SJCRH30 (cell line): ENCODE data around the gene SIAE. TPM values are rescaled to one million over a fixed set of nuclear protein-coding genes. Genes with fewer than 3 reads are reported as not detected.

Experiments
- DNase-seq, 2 experiments: peaks; one replicate each; pipeline ENCODE4 v3.0.0-alpha.2; 2015 to 2020
- H3K27ac ChIP-seq: fragments of 250-450 bp; sonication (Bioruptor Pico); 2 replicates; pipeline ENCODE4 v1.5.1; 2020; ENCODE audit warnings: mild to moderate bottlenecking, moderate library complexity
- H3K27me3 ChIP-seq: fragments of 250-450 bp; sonication (Bioruptor Pico); 2 replicates; pipeline ENCODE4 v1.5.1; 2020; ENCODE audit warnings: mild to moderate bottlenecking, moderate library complexity
- H3K36me3 ChIP-seq: fragments of 250-450 bp; sonication (Bioruptor Pico); 2 replicates; pipeline ENCODE4 v1.5.1; 2020; ENCODE audit warnings: mild to moderate bottlenecking, moderate library complexity
- H3K4me1 ChIP-seq: fragments of 250-450 bp; sonication (Bioruptor Pico); 2 replicates; pipeline ENCODE4 v1.5.1; 2020; ENCODE audit warnings: mild to moderate bottlenecking, moderate library complexity
- H3K4me3 ChIP-seq: fragments of 250-450 bp; sonication (Bioruptor Pico); 2 replicates; pipeline ENCODE4 v1.5.1; 2020; ENCODE audit warnings: mild to moderate bottlenecking, moderate library complexity
- H3K9me3 ChIP-seq: fragments of 250-450 bp; sonication (Bioruptor Pico); replicated peaks from 2 replicates; pipeline ENCODE4 v1.5.1; 2020; ENCODE audit warnings: mild to moderate bottlenecking, moderate library complexity
- total RNA-seq: library from RNA; depleted of rRNA; stranded (reverse); fragments of >200 nt; shearing (Covaris generic); gene quantifications from 2 replicates; pipeline ENCODE4 v1.2.3, GENCODE V29; 2014

Gene SIAE
- total RNA-seq, 1 experiment from 2014 or later: 0.63 TPM

DNA sequence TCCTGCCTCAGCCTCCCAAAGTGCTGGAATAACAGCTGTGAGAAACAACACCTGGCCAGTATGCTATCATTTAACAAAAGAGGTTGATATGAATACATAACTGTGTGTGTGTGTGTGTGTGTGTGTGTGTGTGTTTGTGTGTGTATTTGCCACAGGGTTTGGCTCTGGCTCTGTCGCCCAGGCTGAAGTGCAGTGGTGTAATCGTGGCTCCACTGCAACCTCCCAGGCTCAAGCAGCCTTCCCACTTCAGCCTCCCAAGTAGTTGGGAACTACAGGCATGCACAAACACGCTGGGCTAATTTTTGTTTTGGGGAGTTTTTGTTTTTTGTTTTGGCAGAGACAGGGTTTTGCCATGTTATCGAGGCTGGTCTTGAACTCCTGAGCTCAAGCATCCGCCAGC lies 4.9 kb upstream of the SIAE start:
- Histone ChIP-seq H3K36me3 (no peaks in the 10 kb centered on the region), H3K4me1 (no peaks in the 10 kb centered on the region), H3K27ac (no peak overlapping the region), H3K4me3 (no peak overlapping the region), H3K27me3 (no peaks in the 10 kb centered on the region), H3K9me3 (no peaks in the 10 kb centered on the region; the same call in 1 of the 2 replicates)
- DNase-seq: no peak

DNA sequence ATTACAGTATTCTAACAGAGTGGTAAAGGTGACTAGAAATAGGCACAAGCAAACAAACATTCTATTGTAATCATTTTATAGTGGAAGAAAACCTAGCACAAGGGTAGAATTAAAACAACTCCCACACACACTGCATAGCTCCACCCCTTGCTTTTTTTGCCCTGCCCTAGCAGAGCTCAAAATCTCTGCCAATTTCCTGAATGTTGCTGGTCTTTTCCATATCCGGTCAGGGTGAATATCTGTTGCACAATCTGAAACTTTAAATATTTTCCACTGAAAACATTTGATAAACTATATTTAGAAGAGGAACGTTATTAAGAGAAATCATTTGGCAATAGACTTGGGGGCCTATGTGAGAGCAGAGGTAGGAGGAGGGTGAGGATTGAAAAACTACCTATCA lies 2.8 kb upstream of the SIAE start:
- H3K36me3 ChIP-seq: no peaks in the 10 kb centered on the region
- H3K27ac ChIP-seq: no peak overlapping the region
- H3K9me3 ChIP-seq: no peaks in the 10 kb centered on the region
- H3K4me1 ChIP-seq: no peaks in the 10 kb centered on the region
- H3K27me3 ChIP-seq: no peaks in the 10 kb centered on the region
- no peak for DNase-seq
- no peak overlapping the region for H3K4me3 ChIP-seq

DNA sequence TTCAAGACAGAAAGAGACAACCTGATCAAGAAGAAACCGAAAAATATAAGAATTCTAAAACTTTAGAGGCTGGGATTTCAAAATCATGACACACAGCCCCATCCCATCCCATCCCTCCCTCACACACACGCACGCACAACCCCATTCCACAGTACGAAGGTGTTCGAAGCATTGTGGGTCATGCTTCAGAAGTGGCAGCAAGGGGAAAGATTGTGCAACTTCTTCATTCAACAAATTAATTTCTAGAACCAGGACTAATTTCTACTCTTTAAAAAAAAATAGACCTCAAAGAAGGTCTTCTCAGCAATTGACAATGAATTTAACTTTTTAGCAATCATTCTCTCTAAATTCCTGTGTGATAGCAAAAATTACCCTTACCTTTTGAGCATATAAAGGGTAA lies 1.0 kb upstream of the SIAE start:
- Histone ChIP-seq H3K9me3 (no peaks in the 10 kb centered on the region), H3K27ac (no peak overlapping the region), H3K36me3 (no peaks in the 10 kb centered on the region), H3K27me3 (no peaks in the 10 kb centered on the region), H3K4me1 (no peaks in the 10 kb centered on the region), H3K4me3 (no peak overlapping the region)
- no peak for DNase-seq

DNA sequence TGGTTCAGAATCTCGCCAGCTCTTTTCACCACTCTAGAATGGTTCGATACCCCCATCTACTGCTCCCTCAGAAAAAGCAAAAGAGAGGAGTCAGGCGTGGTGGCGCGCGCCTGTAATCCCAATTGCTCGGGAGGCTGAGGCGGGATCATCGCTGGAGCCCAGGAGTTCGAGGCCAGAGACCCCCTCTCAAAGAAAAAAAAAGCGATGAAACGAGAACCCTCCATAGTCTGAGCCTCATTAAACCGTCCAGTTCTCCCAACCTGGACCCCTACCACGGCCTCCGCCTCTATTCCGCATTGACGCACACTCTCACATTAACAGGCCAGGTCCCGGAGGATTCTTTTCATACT lies 604 bp upstream of the SIAE start:
- Histone ChIP-seq H3K27me3 (no peaks in the 10 kb centered on the region), H3K9me3 (no peaks in the 10 kb centered on the region), H3K27ac (no peak overlapping the region), H3K4me1 (no peaks in the 10 kb centered on the region), H3K36me3 (no peaks in the 10 kb centered on the region), H3K4me3 (peak overlapping the region; percentile 61)
- DNase-seq: no peak

DNA sequence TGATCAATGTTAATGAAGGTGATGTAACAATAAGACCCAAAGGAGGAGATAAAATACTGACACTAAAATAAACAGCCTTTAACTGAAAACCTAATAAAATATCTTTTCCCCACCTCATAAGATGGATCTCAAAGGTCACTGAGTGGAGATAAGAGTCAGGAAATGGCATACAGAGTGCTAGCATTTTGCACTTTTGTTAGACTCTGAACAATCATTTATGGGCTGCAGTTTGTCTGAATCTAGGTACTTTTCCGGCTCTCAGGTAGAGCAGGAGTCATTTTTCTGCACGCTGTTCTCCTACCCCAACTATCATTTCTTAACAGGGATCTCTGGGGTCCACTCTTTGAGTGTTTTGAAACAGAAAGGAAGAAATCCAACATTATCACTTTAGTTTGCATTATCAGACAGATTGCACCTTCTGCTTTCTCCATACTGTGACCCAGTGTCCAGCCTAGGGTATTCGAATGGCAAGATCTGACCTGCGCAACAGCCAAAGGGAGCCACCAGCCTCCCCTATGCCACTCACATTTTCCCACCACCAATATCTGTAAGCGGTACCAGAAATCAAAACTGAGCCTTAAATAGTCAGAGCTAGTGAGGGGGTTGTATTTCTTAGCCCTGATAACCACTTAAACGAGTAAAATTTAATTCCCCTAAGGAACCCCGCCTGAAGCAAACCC lies 863 bp downstream of the SIAE start:
- no peaks in the 10 kb centered on the region for H3K27me3 ChIP-seq
- H3K4me1 ChIP-seq: no peaks in the 10 kb centered on the region
- H3K9me3 ChIP-seq: no peaks in the 10 kb centered on the region
- no peak overlapping the region; the same call in 1 of the 2 replicates for H3K4me3 ChIP-seq
- H3K27ac ChIP-seq: no peak overlapping the region
- DNase-seq: no peak
- no peaks in the 10 kb centered on the region for H3K36me3 ChIP-seq

DNA sequence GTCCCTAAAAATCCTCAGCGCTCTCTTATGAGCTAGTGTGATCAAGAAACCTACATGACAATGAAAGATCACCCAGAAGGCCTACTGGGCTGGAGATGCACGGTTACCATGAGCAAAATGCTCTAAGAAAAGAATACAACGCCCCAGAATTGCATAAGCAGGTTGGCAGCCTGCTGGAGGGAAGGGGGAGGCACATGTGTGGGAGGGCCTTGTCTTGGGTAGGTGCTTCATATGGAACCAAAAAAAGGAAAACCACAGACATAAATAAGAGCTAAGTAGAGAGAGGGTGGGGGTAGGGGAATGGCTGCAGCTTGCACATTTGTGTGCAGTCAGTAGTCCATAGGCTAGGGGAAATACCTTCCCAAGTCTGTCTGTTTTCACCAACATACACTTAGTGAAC lies 2.8 kb downstream of the SIAE start:
- H3K9me3 ChIP-seq: no peaks in the 10 kb centered on the region
- no peak for DNase-seq
- no peaks in the 10 kb centered on the region for H3K36me3 ChIP-seq
- H3K4me3 ChIP-seq: no peak overlapping the region
- no peaks in the 10 kb centered on the region for H3K4me1 ChIP-seq
- H3K27me3 ChIP-seq: no peaks in the 10 kb centered on the region
- no peak overlapping the region for H3K27ac ChIP-seq

DNA sequence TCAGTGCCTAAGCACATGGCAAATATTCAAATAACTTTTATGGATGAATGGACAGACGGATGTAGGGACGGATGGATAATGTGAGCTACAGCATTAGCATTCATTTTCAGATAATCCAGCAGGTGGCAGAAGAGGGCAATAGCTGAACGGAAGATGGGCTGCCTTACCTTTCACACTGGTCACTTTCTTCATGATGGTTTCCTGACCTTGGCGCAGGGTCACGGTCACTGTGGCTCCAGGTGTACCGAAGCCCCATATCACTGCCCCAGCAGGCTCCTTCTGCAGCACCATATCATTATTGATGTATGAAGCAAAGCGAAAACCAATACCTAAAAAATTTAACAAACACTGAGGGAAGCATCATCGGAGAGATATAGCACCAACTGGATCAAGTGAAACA lies 4.3 kb downstream of the SIAE start:
- Histone ChIP-seq H3K27me3 (no peaks in the 10 kb centered on the region), H3K36me3 (no peaks in the 10 kb centered on the region), H3K27ac (no peak overlapping the region), H3K4me3 (no peak overlapping the region), H3K9me3 (no peaks in the 10 kb centered on the region), H3K4me1 (no peaks in the 10 kb centered on the region)
- peak; percentile 15 to 54 for DNase-seq

DNA sequence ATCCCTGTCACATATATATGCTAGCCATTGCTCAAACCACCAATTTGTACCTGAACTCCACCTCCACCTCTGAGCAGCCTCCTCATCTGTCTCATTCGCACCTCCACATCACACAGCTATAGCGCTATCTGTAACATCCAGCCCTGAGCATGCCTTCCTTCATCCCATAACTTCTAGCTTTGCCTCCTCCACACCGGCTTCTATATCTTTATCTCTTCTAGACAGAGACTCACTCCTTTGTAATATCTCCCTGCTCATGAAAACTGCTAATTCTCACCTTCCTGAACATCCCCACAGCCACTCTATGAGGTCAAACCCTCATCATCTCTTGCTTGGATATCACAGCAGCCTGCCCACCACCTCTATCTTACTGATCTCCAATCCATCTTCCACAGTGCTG lies 5.9 kb downstream of the SIAE start:
- DNase-seq: no peak
- no peaks in the 10 kb centered on the region for H3K36me3 ChIP-seq

DNA sequence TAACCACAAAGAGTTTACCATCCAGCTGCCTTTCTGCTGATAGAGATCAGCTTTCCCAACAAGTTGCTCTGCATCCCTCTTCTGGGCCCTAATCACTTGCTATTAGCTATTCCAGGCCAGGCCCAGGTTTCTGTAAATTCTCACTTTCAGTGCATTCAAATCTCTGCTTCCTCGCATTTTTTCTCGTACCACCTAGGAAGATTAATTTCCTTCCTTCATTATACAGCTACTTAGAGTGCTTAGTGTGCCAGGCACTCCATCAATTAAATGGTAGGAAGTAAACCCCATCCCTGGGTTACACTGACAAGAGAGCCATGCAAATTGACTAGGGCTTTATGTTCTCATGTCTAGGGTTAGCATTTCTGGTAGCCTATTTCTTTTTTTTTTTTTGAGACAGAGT lies 9.7 kb downstream of the SIAE start:
- Histone ChIP-seq H3K27me3 (no peaks in the 10 kb centered on the region), H3K4me1 (no peaks in the 10 kb centered on the region), H3K4me3 (no peak overlapping the region), H3K27ac (no peak overlapping the region), H3K9me3 (no peaks in the 10 kb centered on the region), H3K36me3 (no peaks in the 10 kb centered on the region)
- DNase-seq: no peak

More for the DNA sequence above, 5.9 kb downstream of the SIAE start:
- H3K27ac ChIP-seq: no peak overlapping the region
- H3K9me3 ChIP-seq: no peaks in the 10 kb centered on the region
- H3K4me1 ChIP-seq: no peaks in the 10 kb centered on the region
- no peak overlapping the region for H3K4me3 ChIP-seq
- no peaks in the 10 kb centered on the region for H3K27me3 ChIP-seq

DNA sequence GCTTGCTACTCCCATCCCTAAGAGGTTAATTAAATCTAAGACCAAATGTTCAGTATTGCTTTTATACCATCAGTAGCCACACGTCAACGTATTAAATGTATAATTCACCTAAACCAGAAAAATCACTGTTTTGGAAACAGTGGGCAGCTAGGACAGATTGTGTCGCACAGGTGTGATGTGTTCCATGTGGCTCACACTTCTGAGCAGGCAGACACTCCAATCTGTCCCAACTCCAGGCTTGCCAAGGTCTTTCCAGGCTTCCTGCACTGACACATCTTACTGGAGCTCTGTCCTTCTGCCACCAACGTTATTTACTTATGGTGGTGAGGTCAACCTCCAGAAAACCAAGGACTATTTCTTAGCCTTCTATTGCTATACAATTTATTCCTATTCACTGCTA lies 11.4 kb downstream of the SIAE start:
- no peak for DNase-seq
- no peaks in the 10 kb centered on the region for H3K9me3 ChIP-seq
- no peaks in the 10 kb centered on the region for H3K27me3 ChIP-seq
- no peak overlapping the region for H3K27ac ChIP-seq
- H3K36me3 ChIP-seq: no peaks in the 10 kb centered on the region
- H3K4me1 ChIP-seq: peaks cover 2% of the 10 kb centered on the region; the same call in 1 of the 2 replicates
- no peak overlapping the region for H3K4me3 ChIP-seq

DNA sequence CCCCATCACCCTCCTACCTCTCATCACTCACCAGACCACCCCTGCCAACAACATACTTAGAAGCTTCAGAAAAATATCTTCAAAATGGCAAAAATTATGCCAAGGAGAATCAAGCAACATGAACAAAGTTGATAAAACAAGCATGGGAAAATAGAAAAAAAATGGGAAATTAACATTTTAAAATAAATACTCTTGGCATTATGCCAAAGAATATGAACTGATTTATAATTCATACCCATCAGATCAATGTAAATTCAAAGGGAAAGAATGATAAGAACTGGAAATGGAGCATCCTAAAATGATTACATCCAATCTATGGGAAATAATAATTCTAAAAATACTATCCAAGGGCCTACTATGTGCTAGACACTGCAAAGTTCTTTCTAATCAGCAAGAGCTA lies 12.0 kb downstream of the SIAE start:
- DNase-seq: no peak
- peaks cover 2% of the 10 kb centered on the region; the same call in 1 of the 2 replicates for H3K4me1 ChIP-seq
- no peak overlapping the region for H3K4me3 ChIP-seq
- no peaks in the 10 kb centered on the region for H3K9me3 ChIP-seq
- no peak overlapping the region for H3K27ac ChIP-seq
- no peaks in the 10 kb centered on the region for H3K36me3 ChIP-seq
- H3K27me3 ChIP-seq: no peaks in the 10 kb centered on the region

DNA sequence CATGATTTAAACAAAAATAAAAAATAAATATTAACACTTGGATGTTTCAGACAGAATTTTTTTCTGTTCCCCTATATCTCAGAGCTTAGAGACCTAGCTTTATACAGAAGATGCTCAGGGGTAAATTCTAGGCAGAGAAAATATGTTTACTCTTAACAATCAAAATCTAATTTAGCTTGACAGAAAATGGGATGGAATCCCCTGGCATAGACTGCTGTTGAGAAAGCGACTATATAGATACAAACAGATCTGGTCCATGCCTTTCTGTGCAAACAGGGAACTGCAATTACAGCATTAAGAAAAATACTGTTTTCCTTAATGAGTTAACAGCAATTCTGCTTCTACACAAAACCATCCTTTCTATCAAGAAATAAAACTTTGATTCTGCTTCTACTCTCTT lies 14.6 kb downstream of the SIAE start:
- no peaks in the 10 kb centered on the region for H3K27me3 ChIP-seq
- H3K9me3 ChIP-seq: no peaks in the 10 kb centered on the region
- no peak overlapping the region for H3K27ac ChIP-seq
- H3K4me3 ChIP-seq: no peak overlapping the region
- H3K36me3 ChIP-seq: no peaks in the 10 kb centered on the region
- H3K4me1 ChIP-seq: peaks cover 5% of the 10 kb centered on the region; the same call in 1 of the 2 replicates
- DNase-seq: no peak

DNA sequence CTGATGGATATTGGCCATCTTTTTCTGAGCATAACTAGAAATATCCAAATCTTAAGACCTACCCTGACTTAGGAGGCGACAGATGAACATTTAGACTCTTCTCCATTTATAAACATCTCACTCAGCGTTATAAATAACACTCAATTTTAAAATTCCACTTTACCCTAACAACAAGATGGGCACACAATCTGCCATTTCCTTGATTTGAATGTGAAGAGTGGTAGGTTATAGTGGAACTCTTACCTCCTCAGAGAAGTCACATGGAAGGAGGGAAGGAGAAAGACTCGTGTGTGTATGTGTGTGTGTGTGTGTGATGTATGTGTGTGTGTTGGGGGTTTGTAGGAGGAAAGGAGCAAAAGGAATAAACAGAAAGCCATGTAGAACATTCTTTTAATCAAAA lies 15.0 kb downstream of the SIAE start:
- no peak for DNase-seq
- no peak overlapping the region for H3K27ac ChIP-seq

DNA sequence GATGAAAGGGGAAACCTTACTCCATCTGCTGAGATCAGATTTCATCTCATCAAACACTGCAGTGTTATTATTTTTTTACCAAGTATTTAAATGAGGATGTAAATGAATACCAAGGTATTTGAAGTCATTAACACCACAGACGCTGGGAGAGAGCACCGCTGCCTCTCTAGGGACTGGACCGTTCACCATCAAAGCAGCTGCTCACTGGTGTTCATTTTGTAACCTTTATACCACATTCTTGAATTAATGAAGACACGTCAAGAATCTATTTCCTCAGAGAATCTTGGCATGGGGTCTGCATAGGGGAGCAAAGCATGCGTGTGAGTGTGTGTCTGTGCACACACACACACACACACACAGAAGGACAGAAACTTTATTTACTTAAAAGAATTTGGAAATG lies 15.6 kb downstream of the SIAE start:
- H3K27ac ChIP-seq: no peak overlapping the region
- no peaks in the 10 kb centered on the region for H3K36me3 ChIP-seq
- DNase-seq: no peak
- H3K4me3 ChIP-seq: no peak overlapping the region
- H3K9me3 ChIP-seq: no peaks in the 10 kb centered on the region
- peaks cover 5% of the 10 kb centered on the region; the same call in 1 of the 2 replicates for H3K4me1 ChIP-seq
- H3K27me3 ChIP-seq: no peaks in the 10 kb centered on the region

More for the DNA sequence above, 15.0 kb downstream of the SIAE start:
- Histone ChIP-seq H3K9me3 (no peaks in the 10 kb centered on the region), H3K27me3 (no peaks in the 10 kb centered on the region), H3K4me1 (peaks cover 5% of the 10 kb centered on the region; the same call in 1 of the 2 replicates), H3K4me3 (no peak overlapping the region), H3K36me3 (no peaks in the 10 kb centered on the region)

DNA sequence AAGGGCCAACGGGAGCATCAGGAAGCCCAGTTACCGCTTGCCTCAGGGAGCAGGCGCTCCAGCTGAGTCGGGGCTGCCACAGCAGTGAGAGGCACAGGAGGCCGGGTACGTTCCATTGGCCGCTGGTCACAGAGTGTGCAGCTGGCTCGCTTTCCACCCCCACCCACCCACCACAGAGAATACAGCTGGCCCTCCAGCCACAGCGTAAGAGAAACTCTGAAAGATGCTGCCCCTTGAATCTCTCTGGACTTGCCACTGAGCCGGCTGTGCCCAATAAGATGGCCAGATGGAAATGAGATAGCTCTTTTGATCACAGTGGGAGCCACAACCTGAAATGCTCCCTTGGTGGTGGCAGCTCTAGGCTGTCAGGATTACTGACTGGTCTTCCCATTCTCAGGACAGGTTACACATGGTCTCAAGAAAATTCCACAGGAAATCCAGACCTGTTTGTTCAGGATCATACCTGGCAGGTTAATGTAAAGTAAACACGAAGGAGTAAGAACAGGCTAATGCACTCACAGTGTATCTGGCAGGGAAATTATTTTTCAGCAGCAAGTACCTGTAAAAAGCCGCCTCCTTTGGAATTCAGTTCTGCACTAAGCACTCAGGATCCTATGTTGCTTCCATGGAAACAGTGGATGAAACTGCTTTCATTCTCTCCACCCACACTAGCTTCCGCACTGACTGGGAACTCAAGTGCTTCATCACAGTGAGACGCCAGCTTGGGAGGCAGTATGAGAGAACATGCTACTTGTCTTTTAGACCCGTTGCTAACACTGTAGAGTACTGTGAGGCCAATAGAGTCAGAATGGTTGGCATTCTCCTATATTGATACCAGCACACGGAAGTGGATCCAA lies 16.5 kb downstream of the SIAE start:
- Histone ChIP-seq H3K27me3 (no peaks in the 10 kb centered on the region), H3K4me3 (no peak overlapping the region), H3K9me3 (no peaks in the 10 kb centered on the region), H3K4me1 (peaks cover 5% of the 10 kb centered on the region; the same call in 1 of the 2 replicates), H3K36me3 (no peaks in the 10 kb centered on the region), H3K27ac (no peak overlapping the region)
- peak; percentile 38 to 56 for DNase-seq
